ENCODE results near the gene CIZ1.
A peak's percentile ranks its signal among the peaks of the same experiment; 100 is the strongest.
"Not testable (repeated sequence)": the region's sequence is repeated elsewhere in the genome, so short reads cannot be mapped to it uniquely, and the experiment has no call there.

CIZ1 gene, protein sequence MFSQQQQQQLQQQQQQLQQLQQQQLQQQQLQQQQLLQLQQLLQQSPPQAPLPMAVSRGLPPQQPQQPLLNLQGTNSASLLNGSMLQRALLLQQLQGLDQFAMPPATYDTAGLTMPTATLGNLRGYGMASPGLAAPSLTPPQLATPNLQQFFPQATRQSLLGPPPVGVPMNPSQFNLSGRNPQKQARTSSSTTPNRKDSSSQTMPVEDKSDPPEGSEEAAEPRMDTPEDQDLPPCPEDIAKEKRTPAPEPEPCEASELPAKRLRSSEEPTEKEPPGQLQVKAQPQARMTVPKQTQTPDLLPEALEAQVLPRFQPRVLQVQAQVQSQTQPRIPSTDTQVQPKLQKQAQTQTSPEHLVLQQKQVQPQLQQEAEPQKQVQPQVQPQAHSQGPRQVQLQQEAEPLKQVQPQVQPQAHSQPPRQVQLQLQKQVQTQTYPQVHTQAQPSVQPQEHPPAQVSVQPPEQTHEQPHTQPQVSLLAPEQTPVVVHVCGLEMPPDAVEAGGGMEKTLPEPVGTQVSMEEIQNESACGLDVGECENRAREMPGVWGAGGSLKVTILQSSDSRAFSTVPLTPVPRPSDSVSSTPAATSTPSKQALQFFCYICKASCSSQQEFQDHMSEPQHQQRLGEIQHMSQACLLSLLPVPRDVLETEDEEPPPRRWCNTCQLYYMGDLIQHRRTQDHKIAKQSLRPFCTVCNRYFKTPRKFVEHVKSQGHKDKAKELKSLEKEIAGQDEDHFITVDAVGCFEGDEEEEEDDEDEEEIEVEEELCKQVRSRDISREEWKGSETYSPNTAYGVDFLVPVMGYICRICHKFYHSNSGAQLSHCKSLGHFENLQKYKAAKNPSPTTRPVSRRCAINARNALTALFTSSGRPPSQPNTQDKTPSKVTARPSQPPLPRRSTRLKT

DNA sequence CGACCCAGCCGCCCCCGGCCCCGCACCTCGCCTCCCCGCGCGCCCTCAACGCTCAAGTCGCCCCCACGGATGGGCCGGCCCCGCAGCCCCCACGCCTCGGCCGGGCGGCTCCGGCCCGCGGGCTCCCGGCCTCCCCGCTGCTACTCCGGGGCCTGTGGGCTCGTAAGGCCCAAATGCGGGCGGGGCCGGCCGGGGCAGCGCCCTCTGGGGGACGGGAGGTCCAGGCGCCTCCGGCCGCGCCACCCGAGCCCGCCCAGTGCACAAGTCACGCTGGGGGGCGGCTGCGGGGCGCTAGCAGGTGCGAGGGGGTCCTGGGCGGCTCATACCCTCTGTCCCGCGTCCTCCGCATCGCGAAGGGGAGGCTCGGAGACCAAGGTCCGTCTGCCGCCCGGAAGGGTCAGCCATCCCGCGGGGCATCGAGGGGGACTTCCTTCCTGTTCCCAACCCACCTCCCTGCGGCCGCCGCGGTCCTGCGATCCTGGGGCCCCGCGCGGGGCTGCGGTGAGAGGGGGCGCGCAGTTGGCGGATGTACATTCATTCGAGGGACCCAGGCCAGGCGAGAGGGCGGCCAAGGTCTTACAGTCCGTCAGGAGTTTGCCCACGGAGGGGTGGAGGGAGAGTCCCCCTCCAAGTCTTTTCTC, at the start of gene CIZ1:
CIZ1 (minus strand) TSS at position 167 of the 641 bp plus-strand sequence. CDS start 715 bp downstream, outside the sequence.
- TF ChIP-seq, protein P1, sequence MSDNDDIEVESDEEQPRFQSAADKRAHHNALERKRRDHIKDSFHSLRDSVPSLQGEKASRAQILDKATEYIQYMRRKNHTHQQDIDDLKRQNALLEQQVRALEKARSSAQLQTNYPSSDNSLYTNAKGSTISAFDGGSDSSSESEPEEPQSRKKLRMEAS (IDR thresholded peaks at IDR 0.05; ENCODE audit: low read depth, low read length), result 0 out of 2 replicates have a peak, but pooled peaks have one; percentile 8
- TF ChIP-seq POLR2A (IDR thresholded peaks at IDR 0.05; ENCODE audit: extremely low read depth, insufficient read length) (peak; percentile 50), MYC (IDR thresholded peaks at IDR 0.05; ENCODE audit: low read depth, low read length) (no peak; the same call in 1 of the 2 replicates)
- TF ChIP-seq, protein P2, sequence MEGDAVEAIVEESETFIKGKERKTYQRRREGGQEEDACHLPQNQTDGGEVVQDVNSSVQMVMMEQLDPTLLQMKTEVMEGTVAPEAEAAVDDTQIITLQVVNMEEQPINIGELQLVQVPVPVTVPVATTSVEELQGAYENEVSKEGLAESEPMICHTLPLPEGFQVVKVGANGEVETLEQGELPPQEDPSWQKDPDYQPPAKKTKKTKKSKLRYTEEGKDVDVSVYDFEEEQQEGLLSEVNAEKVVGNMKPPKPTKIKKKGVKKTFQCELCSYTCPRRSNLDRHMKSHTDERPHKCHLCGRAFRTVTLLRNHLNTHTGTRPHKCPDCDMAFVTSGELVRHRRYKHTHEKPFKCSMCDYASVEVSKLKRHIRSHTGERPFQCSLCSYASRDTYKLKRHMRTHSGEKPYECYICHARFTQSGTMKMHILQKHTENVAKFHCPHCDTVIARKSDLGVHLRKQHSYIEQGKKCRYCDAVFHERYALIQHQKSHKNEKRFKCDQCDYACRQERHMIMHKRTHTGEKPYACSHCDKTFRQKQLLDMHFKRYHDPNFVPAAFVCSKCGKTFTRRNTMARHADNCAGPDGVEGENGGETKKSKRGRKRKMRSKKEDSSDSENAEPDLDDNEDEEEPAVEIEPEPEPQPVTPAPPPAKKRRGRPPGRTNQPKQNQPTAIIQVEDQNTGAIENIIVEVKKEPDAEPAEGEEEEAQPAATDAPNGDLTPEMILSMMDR (IDR thresholded peaks at IDR 0.05; ENCODE audit: low read depth, low read length), result peak; percentile 43
- DNase-seq (ENCODE audit: low read depth), result peak; percentile 87
- peak within 1 kb of the TSS; percentile 77 for H3K4me3 ChIP-seq (ENCODE audit: low read depth, low read length)

DNA sequence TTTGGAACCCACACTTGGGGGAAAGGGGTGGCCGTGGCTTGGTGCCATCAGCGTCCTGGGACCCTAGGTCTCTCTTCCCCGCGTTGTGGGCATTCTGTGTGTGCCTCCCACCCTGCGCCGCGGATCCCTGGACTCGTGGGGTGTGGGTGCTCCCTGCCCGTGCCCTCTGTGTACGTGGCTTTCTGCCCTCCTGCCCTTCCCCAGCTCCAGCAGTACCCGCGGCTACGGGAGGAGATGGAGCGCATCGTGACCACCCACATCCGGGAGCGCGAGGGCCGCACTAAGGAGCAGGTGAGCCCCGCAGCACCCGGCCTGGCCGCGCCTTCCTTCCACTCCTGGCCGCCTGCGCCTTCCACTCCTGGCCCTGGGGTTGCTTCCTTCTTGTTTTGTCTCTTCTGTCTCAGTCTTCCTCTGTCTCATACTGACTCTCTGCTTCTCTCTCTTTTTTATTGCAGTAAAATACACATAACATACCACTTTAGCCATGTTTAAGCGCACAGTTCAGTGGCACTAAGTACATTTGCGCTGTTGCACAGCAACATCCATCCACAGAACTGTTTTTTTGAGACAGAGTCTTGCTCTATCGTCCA, 42.5 kb upstream of the CIZ1 start:
- TF ChIP-seq, protein P2 (IDR thresholded peaks at IDR 0.05; ENCODE audit: low read depth, low read length), result no peak
- TF ChIP-seq POLR2A (IDR thresholded peaks at IDR 0.05; ENCODE audit: extremely low read depth, insufficient read length), result no peak
- no peak for TF ChIP-seq MYC (IDR thresholded peaks at IDR 0.05; ENCODE audit: low read depth, low read length)
- TF ChIP-seq, protein P1 (IDR thresholded peaks at IDR 0.05; ENCODE audit: low read depth, low read length), result no peak
- no peak for DNase-seq (ENCODE audit: low read depth)
- no peak overlapping the region for H3K4me3 ChIP-seq (ENCODE audit: low read depth, low read length)

DNA sequence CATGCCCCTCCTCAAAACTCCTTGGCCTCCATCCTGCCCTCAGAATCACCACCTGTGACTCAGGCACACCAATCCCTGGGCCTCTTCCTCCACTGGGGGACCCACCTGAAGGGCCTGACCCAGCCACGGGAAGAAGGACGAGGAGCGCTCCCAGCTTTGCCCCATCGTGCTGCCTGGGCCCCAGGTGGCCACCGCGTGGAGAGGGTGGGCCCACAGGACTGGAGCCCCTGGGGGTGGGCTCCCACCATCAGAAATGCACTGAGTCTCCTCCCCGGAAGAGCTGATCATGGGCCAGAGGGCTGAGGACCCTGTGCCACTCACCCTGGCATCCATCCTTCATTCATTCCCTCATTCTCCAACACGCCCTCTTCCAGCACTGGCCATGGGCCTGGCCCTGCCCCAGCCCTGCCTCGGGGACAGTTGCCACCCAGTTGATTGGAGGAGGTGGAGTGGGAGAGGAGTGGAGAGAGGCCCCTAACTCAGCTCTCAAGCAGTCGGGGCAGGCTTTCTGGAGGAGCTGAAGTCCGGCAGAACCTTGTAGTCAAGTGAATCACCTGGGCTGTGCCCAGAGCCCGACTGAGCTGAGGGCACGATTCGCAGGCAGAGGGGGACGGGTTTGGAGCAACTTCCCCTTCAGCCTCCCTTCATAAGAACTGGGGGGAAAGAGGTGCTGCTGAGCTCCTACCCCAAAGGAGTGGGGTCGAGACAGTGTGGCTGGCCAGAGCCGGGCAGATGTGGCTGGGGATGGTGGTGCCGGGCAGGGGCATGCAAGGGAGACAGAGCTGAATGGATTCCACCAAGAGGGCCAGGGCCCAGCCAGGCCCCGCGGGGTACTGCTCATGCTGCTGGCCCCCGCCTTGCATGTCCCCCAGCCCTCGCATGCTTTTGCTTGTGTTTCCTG, 41.4 kb upstream of the CIZ1 start:
- DNase-seq (ENCODE audit: low read depth), result no peak
- TF ChIP-seq, protein P1 (IDR thresholded peaks at IDR 0.05; ENCODE audit: low read depth, low read length), result no peak
- TF ChIP-seq, protein P2 (IDR thresholded peaks at IDR 0.05; ENCODE audit: low read depth, low read length), result no peak
- no peak for TF ChIP-seq MYC (IDR thresholded peaks at IDR 0.05; ENCODE audit: low read depth, low read length)
- TF ChIP-seq POLR2A (IDR thresholded peaks at IDR 0.05; ENCODE audit: extremely low read depth, insufficient read length), result no peak
- no peak overlapping the region for H3K4me3 ChIP-seq (ENCODE audit: low read depth, low read length)

DNA sequence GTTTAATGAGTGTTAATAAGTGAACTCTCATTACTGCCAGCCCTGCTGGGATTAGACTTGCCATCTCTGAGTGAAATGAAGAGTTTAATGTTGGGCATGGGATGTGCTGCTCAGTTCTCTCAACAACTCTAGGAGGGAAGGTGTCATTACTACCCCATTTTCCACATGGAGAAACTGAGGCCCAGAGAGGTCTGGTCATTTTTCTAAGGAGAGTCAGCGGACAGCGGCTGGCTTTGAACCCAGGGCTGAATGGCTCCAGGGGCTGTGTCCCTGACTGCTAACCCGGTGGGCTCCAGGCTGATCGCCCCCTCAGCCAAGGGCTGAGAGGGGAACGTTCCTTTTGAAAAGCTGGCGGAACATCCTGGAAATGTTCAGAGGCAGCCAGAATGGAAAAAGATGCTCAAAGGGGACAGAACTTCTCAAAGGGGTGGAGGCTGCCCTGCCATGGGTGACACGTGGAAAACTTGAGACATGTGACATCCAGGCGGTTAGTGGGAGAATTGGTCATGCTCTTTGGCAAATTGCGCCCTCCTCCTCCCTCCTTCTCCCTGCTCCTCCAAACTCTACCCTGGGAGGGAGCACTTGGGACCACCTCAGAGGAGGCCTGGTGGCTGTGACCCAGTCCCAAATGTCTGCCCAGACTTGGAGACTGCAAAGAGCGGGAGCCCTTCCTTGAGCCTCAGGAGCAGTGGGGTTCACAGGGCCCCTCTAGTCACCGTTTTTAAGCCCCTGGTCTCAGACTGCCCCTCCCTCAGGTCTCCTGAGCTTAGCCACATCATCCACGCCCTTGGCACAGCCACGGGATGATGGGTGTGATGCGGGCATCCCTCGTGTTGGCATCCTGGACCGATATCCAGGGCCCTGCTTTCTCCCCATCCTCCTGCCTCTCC, 40.5 kb upstream of the CIZ1 start:
- no peak for DNase-seq (ENCODE audit: low read depth)
- H3K4me3 ChIP-seq (ENCODE audit: low read depth, low read length), result no peak overlapping the region
- TF ChIP-seq, protein P1 (IDR thresholded peaks at IDR 0.05; ENCODE audit: low read depth, low read length), result no peak
- TF ChIP-seq POLR2A (IDR thresholded peaks at IDR 0.05; ENCODE audit: extremely low read depth, insufficient read length) (no peak), MYC (IDR thresholded peaks at IDR 0.05; ENCODE audit: low read depth, low read length) (no peak)
- TF ChIP-seq, protein P2 (IDR thresholded peaks at IDR 0.05; ENCODE audit: low read depth, low read length), result no peak

DNA sequence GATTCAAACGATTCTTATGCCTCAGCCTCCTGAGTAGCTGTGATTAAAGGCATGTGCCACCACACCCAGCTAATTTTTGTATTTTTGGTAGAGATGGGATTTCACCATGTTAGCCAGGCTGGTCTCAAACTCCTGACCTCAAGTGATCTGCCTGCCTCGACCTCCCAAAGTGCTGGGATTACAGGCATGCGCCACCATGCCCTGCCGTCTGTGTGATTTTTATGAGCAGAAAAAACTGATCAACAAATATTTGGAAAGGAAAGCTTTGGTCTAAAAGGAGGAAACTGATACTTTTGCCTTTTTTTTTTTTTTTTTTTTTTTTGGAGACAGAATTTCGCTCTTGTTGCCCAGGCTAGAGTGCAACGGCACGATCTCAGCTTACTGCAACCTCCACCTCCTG, 39.5 kb upstream of the CIZ1 start:
- DNase-seq (ENCODE audit: low read depth), result not testable (repeated sequence)

More for the DNA sequence above, 39.5 kb upstream of the CIZ1 start:
- not testable (repeated sequence) for H3K4me3 ChIP-seq (ENCODE audit: low read depth, low read length)

All from NB4 (cell line).